Measurements from ENCODE around the gene CEACAM8.
"Not testable (repeated sequence)": the region's sequence is repeated elsewhere in the genome, so short reads cannot be mapped to it uniquely, and the experiment has no call there.

Gene CEACAM8

DNA sequence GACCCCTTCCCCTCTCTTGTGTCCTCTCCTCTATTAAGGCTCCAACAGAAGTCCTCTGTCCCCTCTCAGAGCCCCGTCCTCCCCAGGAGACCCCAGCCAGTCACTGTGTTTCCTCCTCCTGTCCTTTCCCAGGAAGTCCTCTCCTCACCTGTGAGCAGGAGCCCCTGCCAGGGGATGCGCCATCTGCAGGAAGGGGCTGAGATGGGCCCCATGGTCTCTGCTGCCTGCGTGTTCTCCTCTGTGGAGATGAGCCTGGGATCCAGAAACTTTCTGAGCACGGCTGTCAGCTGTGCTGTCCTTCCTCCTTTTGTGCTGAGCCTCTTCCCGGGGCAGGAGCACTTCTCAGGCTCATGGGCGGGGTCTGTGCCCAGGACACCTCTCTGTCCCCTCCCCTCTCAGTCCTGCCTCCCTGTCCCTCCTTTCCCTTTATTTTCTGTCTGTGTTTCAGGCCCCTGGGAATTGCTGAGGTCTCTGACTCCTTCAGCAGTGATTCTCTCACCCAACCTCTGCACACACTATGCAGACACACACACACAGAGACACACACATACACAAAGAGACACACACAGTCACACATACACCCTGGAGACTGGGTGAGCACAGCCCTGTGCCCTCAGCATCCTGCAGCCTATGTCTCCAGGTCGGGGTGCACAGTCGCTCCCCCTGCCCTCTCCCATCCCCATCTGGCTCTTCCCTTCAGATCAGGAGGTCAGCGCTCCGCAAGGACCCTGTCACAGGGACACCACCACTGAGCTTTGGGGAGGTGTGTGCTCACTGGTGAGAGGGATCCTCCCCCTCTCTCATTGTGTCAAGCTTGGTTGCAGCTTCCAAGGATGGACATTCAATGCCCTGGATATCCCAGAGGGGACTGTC lies at the start of gene CEACAM8:
CEACAM8 (minus strand) TSS at position 308 of the 873 bp plus-strand sequence; CDS start at position 212, 96 bp downstream.
- no peak for DNase-seq (ENCODE audit: low read depth in 3 of 3, low spot score in 1 of 3)

DNA sequence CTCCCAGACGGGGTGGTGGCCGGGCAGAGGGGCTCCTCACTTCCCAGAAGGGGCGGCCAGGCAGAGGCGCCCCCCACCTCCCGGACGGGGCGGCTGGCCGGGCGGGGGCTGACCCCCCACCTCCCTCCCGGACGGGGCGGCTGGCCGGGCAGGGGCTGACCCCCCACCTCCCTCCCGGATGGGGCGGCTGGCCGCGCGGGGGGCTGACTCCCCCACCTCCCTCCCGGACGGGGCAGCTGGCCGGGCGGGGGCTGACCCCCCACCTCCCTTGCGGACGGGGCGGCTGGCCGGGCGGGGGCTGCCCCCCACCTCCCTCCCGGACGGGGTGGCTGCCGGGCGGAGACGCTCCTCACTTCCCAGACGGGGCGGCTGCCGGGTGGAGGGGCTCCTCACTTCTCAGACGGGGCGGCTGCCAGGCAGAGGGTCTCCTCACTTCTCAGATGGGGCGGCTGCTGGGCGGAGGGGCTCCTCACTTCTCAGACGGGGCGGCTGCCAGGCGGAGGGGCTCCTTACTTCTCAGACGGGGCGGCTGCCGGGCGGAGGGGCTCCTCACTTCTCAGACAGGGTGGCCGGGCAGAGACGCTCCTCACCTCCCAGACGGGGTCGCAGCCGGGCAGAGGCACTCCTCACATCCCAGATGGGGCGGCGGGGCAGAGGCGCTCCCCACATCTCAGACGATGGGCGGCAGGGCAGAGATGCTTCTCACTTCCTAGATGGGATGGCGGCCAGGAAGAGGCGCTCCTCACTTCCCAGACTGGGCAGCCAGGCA lies 44.8 kb upstream of the CEACAM8 start:
- not testable (repeated sequence) for DNase-seq (ENCODE audit: low read depth in 3 of 3, low spot score in 1 of 3)

DNA sequence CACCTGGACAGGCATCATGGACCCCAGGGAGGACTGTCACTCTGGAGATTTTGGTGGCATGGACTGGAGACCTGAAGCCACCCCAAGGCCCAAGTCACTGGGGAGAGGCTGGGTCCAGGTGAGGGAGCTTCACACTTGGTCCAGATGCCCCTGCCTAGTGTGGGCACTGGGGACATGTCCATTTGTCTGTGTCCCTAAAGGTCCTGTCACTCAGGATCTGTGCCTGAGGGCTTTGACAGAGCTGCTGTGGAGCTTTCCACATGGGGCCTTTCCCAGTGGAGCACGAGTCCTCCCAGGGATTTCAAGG lies 40.5 kb upstream of the CEACAM8 start:
- no peak for DNase-seq (ENCODE audit: low read depth in 3 of 3, low spot score in 1 of 3)

DNA sequence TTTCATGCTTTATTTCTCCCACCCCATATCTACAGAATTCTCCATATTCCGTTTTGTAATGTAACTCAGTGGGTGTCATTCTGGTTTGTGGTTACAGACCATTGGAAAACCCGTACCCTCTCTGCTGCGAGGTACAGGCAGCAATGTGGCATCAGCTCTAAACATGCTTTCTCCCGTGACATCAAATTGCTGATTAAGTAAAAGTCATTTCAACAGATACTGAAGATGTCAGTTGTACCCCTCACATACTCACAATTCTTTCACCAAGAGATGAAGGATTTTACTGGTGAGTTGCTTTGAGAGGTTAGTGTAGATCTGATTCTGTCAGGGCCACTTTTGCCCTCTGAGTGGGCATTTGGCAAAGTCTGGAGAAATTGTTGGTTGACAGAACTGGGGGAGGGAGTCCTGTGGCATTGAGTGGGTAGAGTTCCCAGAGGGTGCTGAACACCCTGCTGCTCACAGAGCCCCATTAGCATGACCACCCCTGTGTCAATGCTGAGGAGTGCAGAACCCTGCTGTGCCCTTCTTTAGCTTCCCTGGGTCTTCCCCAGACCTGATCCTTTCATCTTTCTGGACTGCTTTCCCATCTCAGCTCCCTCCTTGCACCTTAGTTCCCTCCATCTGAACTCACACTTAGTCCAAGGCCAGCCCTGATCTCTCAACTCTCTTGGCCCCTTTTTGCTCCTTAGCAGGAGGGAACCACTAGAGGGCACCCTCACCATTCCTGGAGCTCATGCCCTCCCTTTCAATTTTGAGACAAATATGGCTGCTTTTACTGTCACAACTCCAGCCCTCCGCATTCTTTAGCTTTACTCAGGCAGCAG lies 39.9 kb upstream of the CEACAM8 start:
- DNase-seq (ENCODE audit: low read depth in 3 of 3, low spot score in 1 of 3): peak in 1 of 3 donors; percentile 10

DNA sequence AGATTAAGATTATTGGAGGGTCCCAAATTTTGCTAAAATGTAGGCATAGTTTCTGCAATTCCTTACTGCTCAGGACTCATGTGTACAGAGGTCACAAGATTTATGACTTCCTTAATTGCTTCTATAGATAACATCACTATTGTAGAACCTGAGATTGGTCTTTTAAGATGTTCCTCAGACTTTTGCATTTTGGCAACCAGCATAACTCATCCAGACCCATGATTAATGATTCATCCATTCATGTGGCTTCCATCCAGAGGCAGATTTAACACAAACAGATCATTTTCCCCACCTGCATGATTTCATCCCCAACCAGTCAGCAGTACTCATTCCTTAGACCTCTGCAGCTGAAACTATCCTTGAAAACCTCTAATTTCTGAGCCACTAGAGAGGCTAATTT lies 34.5 kb upstream of the CEACAM8 start:
- DNase-seq (ENCODE audit: low read depth in 3 of 3, low spot score in 1 of 3): no peak

DNA sequence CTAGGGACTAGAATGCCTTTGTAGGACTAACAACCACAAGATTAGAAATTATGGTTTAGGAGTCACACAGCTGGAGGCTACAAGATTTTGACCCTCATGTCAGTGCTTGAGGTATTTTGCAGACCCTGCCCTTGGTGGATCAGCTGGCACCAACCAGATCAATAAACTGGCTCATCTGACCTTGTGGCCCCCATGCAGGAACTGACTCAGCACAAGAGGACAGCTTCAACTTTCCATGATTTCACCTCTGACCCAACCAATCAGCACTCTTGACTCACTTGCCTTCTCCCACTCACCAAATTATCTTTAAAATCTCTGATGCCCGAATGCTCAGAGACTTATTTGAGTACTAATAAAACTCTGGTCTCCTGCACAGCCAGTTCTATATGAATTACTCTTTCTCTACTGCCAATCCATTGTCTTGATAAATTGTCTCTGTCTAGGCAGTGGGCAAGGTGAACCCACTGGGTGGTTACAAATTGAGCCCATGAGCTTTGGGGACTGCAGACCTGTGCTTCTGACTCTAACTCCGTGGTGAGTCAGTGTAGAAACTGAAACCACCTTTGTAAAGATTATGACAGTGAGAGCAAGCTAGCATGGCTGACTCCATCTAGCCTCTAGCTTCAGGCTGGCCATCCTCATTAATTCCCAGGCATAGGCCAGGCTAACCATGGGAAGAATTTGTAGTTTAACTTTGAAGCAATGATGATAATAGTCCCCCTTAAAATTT lies 33.9 kb upstream of the CEACAM8 start:
- no peak for DNase-seq (ENCODE audit: low read depth in 3 of 3, low spot score in 1 of 3)

DNA sequence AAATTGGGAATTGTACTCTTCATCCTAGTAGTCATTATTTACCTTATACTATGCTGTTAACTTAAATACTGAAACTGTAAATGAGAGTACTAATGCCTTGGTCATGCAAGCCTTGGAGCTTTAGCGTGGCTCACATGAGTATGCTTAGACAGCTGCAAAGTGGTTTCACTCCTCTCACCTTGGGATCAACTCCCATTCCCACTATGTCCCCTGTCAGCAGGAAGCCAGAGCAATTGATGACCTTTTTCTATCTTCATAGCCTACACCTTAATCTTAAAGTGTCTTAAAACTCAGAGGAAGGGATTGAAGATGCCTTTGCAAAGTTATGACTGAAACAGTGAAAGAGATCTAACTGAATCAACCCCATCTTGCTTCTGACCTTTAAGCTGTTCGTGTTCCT lies 33.2 kb upstream of the CEACAM8 start:
- no peak for DNase-seq (ENCODE audit: low read depth in 3 of 3, low spot score in 1 of 3)

DNA sequence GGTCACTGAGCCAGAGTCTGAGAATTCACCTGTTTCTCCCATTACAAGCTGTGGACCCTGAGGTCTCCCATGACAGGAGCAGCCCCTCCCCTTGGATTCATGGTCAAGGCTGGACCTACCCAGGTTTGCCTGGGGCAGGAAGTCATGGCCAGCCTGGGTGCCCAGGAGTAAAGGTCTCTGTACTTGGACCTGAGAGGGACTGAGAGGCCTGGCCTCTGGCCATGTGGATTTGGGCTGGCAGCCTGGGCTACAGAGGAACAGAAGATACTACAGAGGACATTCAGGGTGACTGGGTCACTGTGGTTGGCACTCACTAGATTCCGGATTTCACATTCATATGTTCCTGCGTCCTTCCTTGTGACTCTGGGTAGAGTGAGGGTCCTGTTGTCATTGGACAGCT lies 31.5 kb upstream of the CEACAM8 start:
- no peak for DNase-seq (ENCODE audit: low read depth in 3 of 3, low spot score in 1 of 3)

DNA sequence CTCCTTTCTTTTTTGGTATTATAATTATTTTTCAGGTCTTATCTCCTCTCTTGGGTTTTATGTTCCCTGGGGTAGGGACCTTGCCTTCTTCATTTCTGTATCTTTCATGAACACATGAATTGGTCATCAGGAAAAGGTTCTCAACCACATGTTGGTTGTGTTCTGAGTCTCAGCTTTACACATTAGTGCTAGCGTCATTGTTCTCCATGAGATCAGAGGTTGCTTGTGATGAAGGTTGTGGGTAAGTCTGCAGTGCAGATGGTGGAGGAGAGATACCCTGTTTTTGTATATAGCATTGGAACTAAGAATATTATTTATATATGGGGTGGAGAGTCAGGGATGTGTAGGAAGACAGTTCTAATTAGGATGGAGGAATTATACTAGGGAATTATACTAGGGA lies 24.5 kb upstream of the CEACAM8 start:
- no peak for DNase-seq (ENCODE audit: low read depth in 3 of 3, low spot score in 1 of 3)

DNA sequence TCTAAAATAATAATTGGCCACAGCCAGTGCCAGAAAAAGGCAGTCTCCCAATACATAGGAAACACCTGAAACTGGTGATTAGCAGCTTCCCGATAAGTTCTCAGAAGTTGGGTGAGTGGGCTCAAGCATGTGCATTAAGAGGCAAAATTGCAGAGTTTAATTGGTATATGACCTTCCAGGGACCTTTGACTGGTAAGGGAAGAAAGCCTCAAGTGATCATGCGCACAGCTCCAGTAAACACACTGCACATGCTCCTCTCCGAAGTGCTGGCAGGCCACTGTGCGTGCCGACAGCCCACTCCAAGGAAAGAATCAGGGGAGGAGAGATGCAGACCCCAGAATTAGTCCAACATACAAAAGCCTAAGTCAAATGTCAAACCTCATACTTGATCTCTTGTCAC lies 18.9 kb upstream of the CEACAM8 start:
- DNase-seq (ENCODE audit: low read depth in 3 of 3, low spot score in 1 of 3): no peak

DNA sequence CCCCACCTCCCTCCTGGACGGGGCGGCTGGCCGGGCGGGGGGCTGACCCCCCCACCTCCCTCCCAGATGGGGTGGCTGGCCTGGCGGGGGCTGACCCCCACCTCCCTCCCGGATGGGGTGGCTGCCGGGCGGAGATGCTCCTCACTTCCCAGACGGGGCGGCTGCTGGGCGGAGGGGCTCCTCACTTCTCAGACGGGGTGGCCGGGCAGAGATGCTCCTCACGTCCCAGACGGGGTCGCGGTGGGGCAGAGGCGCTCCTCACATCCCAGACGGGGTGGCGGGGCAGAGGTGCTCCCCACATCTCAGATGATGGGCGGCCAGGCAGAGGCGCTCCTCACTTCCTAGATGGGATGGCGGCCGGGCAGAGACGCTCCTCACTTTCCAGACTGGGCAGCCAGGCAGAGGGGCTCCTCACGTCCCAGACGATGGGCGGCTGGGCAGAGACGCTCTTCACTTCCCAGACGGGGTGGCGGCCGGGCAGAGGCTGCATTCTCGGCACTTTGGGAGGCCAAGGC lies 15.7 kb upstream of the CEACAM8 start:
- DNase-seq (ENCODE audit: low read depth in 3 of 3, low spot score in 1 of 3): not testable (repeated sequence)

DNA sequence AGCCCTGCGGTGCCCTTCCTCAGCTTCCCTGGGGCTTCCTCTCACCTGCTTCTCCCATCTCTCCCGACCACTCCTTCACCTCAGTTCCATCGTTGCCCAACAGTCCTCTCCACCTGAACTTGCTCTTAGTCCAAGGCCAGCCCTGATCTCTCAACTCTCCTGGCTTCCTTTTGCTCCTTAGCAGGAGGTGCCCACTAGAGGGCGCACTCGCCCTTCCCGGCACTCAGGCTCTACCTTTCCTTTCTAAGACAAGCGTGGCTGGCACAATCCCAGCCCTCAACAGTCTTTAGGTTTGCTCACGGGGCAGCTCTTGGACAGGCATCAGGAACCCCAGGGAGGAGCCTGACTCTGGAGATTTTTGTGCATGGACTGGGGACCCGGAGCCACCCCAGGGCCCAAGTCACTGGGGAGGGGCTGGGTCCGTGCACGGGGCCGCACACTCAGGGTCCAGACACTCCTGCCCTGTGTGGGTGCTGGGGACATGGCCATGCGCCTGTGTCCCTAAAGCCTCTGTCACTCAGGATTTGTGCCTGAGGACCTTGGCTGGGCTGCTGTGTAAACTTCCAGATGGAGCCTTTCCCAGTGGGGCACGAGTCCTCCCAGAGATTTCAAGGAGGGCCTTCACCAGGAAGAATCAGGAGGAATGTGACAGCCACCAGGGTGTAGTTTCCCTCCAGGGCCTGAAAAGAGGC lies 12.1 kb upstream of the CEACAM8 start:
- peak in 1 of 3 donors; percentile 16 for DNase-seq (ENCODE audit: low read depth in 3 of 3, low spot score in 1 of 3)

DNA sequence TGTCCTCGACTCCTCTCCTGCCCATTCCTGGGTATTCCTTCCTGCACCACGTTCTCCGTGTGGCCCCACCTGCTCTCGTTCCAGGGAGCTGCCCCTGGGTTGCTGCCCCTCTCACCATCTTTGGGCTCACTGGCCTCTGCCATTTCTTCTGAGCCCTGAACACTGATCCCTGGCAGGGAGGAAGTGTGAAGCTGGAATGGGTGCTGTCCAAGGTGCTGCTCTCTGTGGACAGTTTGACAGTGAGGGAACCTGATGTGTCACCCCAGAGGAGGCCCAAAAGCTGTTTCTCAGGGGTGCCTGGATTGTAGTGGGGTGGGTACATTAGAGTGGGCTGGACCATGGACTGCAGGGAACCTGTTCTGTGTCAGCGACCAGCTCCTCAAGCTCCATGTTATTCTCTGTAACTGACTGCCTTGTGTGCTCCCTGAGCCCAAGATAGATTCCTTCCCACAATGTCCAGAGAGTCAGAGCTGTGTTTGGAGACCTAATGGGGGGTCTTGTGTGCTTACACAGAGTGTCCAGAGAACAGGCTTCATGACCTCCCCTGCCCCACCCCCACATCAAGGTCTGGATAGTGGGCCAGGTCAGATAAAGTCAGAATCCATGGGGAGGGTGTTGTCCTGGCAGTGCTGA lies 7.2 kb upstream of the CEACAM8 start:
- no peak for DNase-seq (ENCODE audit: low read depth in 3 of 3, low spot score in 1 of 3)

DNA sequence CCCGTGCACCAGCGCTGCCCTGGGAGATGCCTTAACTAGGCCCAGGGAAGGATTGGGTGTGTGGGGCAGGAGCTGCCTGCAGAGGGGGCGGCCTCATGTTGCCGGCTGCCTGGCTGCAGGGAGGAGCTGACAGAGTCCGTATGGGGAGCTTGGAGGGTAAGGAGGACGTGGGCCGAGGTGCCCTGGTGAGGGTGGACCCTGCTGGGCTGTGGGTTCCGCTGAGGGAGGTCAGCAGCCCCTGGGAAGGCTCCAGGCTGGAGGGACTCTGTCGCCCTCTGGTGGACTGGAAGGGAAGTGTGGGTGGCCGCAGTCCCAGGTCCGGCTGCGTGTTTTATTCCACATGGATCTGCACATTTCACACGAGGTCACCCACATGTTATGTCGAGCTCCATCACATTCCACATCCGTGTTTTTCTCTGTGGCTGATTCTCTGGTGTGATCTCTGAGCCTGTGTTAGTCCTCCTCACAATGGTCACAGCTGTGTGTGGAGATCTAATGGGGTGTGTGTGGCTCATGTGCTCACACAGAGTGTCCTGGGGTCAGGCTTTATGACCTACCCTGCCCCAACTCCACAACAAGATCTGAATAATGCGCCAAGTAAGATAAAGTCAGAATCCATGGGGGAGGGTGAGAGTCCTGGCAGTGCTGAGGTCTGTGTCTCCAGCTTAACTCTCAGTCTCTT lies 1.8 kb upstream of the CEACAM8 start:
- peak in 2 of 3 donors; percentile 1 to 23 for DNase-seq (ENCODE audit: low read depth in 3 of 3, low spot score in 1 of 3)

DNA sequence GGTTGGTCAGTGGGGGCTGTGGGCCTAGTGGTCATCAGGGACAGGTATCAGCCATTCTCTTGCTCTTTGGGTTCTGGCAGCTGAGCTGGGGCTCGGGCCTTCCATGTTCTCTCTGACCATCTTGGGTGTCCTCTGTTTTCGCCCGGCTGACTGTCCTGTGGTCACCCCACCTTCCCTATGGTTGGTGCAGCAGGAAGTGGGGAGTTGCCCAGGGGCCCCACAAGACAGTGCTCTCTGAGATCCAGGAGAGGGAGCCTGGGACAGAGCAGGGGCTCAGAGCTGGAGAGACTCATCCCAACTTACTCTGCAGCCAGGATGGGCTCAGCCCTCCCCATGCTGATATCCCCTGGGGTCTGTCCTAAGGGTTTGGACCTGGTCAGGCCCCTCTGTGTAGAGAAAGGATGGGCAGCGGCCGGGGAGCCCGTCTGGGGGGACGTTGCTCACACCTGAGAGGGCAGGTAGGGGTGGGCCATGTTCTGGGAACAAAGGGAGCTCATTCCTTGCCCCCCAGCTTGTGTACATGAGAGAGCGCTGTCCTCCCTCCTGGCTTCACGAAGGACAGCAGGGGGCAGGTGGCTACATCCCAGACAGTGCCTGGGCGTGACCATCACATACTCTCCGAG lies 937 bp upstream of the CEACAM8 start:
- no peak for DNase-seq (ENCODE audit: low read depth in 3 of 3, low spot score in 1 of 3)

DNA sequence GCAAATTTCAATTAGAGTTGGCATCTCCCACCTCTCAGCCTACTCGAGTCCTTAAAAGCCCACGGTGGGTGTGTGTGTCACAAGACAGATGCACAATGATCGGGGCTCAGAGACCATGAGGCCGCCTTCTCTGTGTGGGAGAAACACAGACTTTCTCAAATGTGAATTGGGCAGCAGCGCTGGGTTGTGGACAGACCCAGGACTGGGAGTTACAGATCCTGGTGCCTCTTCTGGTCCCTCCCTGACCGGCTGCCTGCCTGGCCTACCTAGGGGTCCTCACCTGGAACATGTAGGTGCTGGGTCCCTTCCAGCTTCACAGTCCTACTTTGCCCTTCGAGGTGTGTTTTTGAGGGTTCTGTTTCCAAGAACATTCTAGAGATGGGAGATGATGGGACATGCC lies 4.9 kb downstream of the CEACAM8 start:
- no peak for DNase-seq (ENCODE audit: low read depth in 3 of 3, low spot score in 1 of 3)

DNA sequence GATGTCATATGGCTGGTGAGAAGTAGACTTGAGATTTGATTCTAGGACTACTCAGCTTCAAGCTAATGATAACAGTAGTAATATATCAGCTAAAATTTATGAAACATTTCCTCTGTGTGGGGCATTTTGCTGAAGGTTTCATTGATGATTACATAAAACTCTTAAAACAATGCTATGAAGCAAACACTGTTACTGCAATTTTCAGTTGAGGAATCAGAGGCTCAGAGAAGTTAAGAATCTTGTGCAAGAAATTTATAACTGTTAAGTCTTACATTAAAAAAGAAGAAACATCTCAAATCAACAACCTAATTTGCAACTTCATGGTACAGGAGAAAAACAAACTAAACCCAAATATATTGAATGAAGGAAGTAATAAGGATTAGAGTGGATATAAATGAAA lies 10.3 kb downstream of the CEACAM8 start:
- no peak for DNase-seq (ENCODE audit: low read depth in 3 of 3, low spot score in 1 of 3)

DNA sequence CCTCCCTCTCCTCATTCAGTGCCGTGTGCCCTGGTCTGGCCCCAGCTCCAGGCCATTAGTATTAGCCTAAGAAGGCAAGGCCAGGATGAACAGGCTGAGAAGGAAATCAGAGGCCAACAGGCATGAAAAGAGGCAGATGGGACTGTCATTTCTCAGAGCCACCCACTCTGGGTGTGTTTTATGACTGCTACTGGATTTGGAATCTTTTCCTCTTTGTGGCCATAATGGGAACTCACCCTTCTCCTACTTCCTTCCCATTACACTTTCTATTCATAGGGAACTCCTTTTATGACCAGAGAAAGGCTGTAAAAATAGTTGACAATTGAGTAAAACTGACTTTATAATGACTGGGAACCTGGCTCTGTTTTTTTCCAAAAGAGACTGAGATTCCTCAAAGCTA lies 17.7 kb downstream of the CEACAM8 start:
- no peak for DNase-seq (ENCODE audit: low read depth in 3 of 3, low spot score in 1 of 3)

DNA sequence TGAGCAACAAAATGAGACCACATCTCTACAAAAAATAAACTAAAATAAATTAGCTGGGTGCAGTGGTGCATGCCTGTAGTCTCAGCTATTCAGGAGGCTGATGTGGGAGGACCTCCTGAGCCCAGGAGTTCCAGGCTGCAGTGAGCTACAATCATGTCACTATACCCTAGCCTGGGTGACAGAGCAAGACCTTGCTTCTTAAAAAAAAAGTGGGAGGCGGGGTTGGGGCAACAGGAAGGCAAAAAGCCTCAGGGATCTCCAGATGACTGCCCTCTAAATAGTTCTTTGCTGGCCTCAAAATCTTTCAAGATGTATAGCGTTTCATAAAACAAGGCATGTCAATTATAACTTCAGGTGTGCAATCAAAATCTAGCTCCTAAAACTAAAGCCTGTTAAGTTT lies 18.5 kb downstream of the CEACAM8 start:
- DNase-seq (ENCODE audit: low read depth in 3 of 3, low spot score in 1 of 3): no peak
